GM12891 (cell line): ENCODE results near the gene DHRS13.
A peak's percentile ranks its signal among the peaks of the same experiment; 100 is the strongest.

Source experiments
- DNase-seq: peaks from one replicate; pipeline ENCODE4 v3.0.0; 2011; ENCODE audit warnings: low spot score; ENCODE audit not compliant: insufficient read length
- FAIRE-seq: peaks from 2 replicates; lab custom pipeline; 2011; peaks lifted over from hg19 to GRCh38; lab: Jason Lieb, UNC
- PAX5 ChIP-seq: IDR thresholded peaks from 2 replicates; pipeline ENCODE4 v1.6.1; 2011; ENCODE audit warnings: low read length, moderate library complexity, mild to moderate bottlenecking; ENCODE audit not compliant: insufficient read depth, severe bottlenecking
- POLR2A ChIP-seq: IDR thresholded peaks from 2 replicates; pipeline ENCODE4 v1.6.1; 2011; ENCODE audit warnings: low read depth, low read length, control low read depth
- POLR2AphosphoS5 ChIP-seq: IDR thresholded peaks from 2 replicates; pipeline ENCODE4 v1.6.1; 2011; ENCODE audit warnings: low read depth, low read length, control low read depth
- POU2F2 ChIP-seq: IDR thresholded peaks from 2 replicates; pipeline ENCODE4 v1.6.1; 2011; ENCODE audit warnings: low read depth, mild to moderate bottlenecking, control low read depth, low read length, moderate library complexity
- SPI1 ChIP-seq: IDR thresholded peaks from 2 replicates; pipeline ENCODE4 v1.6.1; 2011; ENCODE audit warnings: low read depth, low read length, control low read depth
- TAF1 ChIP-seq: IDR thresholded peaks from 2 replicates; pipeline ENCODE4 v1.6.1; 2011; ENCODE audit warnings: low read depth, low read length, control low read depth

The DHRS13 gene

GRCh38 chr17:28948342-28948741 is 45.5 kb upstream of the DHRS13 start:
- FAIRE-seq (no peak), DNase-seq (no peak)
- TF ChIP-seq SPI1 (no peak), PAX5 (no peak)

- peak; percentile 55 for TF ChIP-seq SPI1
- no peak for TF ChIP-seq POLR2AphosphoS5
- DNase-seq = no peak
- FAIRE-seq = no peak
Measured at GRCh38 chr17:28947639-28948038, 44.8 kb upstream of the DHRS13 start.

DNA sequence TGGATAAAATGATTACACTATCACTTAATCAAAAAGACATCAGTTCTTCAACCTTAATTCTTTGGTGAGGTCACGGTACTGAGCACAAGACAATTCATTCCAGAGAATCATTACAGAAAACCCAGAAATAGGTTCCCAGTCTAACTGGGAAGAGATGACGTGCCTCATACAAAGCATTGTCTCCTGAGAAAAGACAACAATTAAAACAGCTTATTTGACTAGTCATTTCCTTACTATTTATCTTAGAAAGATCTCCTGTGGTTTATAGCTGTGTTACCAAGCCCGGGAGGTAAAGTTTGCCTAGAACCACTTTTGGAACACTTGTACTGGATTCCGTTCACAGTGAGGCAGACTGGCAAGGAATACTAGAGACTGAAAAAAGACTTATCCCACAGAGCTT is 43.4 kb upstream of the DHRS13 start:
- no peak for FAIRE-seq
- no peak for DNase-seq
- TF ChIP-seq TAF1 (no peak), POLR2AphosphoS5 (no peak), PAX5 (no peak), POU2F2 (no peak), SPI1 (no peak), POLR2A (no peak)

- FAIRE-seq = peak; percentile 69
- TF ChIP-seq POLR2AphosphoS5 (no peak), POLR2A (no peak), TAF1 (no peak), PAX5 (no peak), POU2F2 (peak; percentile 54; the same call in 1 of the 2 replicates), SPI1 (no peak)
- no peak for DNase-seq
Measured at GRCh38 chr17:28944862-28945741, 42.2 kb upstream of the DHRS13 start.

DNA sequence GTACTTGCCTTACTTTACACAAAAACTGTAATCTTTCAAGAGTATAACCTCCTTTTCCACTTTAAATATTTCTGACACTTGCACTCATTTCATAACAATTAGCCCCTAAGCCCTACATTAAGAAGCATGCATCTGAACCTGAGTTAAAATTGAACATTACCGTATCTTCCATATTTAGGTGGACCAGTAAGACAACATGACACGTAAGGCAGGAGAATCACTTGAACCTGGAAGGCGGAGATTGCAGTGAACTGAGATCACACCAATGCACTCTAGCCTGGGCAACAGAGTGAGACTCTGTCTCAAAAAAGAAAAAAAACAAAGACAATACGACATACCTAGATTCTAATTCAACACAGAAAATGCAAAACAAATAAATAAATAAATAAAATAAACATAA is 41.5 kb upstream of the DHRS13 start:
- DNase-seq (no peak), FAIRE-seq (no peak)
- TF ChIP-seq PAX5 (no peak), SPI1 (no peak), POLR2A (no peak)

DNA sequence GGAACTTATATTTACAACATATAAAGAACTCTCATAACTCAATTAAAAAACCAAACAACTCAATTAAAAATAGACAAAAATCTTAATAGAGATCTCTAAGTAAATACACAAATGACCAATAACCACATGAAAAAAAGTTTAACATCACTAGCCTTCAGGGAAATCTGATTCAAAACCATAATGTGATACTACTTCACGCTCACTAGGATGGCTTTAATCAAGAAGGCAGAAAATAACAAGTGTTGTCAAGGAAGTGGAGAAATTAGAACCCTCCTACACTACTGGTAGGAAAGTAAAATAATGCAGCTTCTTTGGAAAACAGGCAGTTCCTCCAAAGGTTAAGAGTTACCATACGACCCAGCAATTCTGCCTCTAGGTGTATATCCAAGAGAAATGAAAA is 40.0 kb upstream of the DHRS13 start:
- no peak for TF ChIP-seq POU2F2
- no peak for TF ChIP-seq POLR2A
- TF ChIP-seq PAX5 = no peak
- no peak for TF ChIP-seq SPI1
- TF ChIP-seq POLR2AphosphoS5 = no peak
- no peak for TF ChIP-seq TAF1
- FAIRE-seq = no peak
- no peak for DNase-seq

GRCh38 chr17:28941251-28941650 is 38.4 kb upstream of the DHRS13 start:
- FAIRE-seq (no peak), DNase-seq (no peak)
- TF ChIP-seq SPI1 (no peak), POLR2A (no peak), TAF1 (no peak), PAX5 (no peak), POU2F2 (no peak), POLR2AphosphoS5 (no peak)

GRCh38 chr17:28940675-28941074 is 37.8 kb upstream of the DHRS13 start:
- TF ChIP-seq SPI1 (no peak), TAF1 (no peak), POLR2AphosphoS5 (no peak), POLR2A (no peak), PAX5 (no peak), POU2F2 (no peak)
- no peak for DNase-seq
- FAIRE-seq = no peak

GRCh38 chr17:28940142-28940541 is 37.3 kb upstream of the DHRS13 start:
- no peak for TF ChIP-seq POU2F2
- TF ChIP-seq SPI1 = 0 out of 2 replicates have a peak, but pooled peaks have one; percentile 13
- FAIRE-seq (no peak), DNase-seq (no peak)

DNA sequence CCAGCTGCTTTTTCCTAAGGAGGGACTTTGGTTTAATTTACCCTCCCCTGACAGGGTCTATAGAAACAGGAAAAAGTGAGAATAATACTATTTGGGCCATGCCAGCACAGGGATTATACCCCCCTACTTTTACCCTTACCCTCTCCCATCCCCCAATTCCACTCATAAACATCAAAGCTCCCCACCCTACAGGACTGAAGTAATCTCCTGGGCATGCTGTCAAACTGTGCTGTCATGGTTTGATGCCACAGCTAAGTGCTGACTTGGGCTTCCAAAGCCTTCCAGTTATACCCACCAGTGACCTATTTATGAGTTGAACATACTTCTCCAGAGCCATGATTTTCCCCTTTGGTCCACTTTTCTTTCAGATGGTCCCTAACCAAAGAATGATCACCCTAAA is 35.7 kb upstream of the DHRS13 start:
- DNase-seq = no peak
- no peak for FAIRE-seq
- no peak for TF ChIP-seq SPI1
- TF ChIP-seq PAX5 = no peak
- TF ChIP-seq POLR2A = no peak
- no peak for TF ChIP-seq POLR2AphosphoS5
- TF ChIP-seq POU2F2 = no peak
- no peak for TF ChIP-seq TAF1
